IMR-90 (cell line): ENCODE data around the gene SNX33. TPM values are rescaled to one million over a fixed set of nuclear protein-coding genes. Genes with fewer than 3 reads are reported as not detected.

ENCODE experiments used
- ATAC-seq: fragments of 200-7000 bp; cut with Tn5 transposase; 2 replicates; pipeline ENCODE4 v1.9.1; 2020; ENCODE audit warnings: low read depth, mild to moderate bottlenecking, moderate library complexity
- BruUV-seq: library from RNA; stranded (reverse); fragments of 400-500 nt; replicated peaks from 2 replicates; lab custom pipeline; 2021; lab: Mats Ljungman, UMichigan
- CTCF ChIA-PET: fragments of 300-600 bp; formaldehyde crosslinking; extraction: SDS; loops from one replicate; lab custom pipeline; 2021; ENCODE audit warnings: antibody characterized with exemption; lab: Yijun Ruan, JAX
- POLR2A ChIA-PET: fragments of 300-600 bp; sonication (Branson Sonifier 250); formaldehyde crosslinking; loops from one replicate; lab custom pipeline; 2022; ENCODE audit warnings: antibody characterized with exemption; ENCODE audit not compliant: unreplicated experiment; lab: Charles Lee
- DNase-seq: peaks from one replicate; pipeline ENCODE4 v3.0.0; 2013
- H2AFZ ChIP-seq: replicated peaks from 2 replicates; pipeline ENCODE3; 2013; ENCODE audit warnings: low read length, mild to moderate bottlenecking; ENCODE audit not compliant: poor library complexity
- H2AK5ac ChIP-seq: 2 replicates; pipeline ENCODE4 v1.6.1; 2013; ENCODE audit warnings: low read depth, low read length, inconsistent platforms
- H2AK9ac ChIP-seq: replicated peaks from 2 replicates; pipeline ENCODE3; 2013; ENCODE audit warnings: mild to moderate bottlenecking, low read depth, low read length, moderate library complexity; ENCODE audit not compliant: poor library complexity
- H2BK120ac ChIP-seq: 2 replicates; pipeline ENCODE4 v1.6.1; 2013; ENCODE audit warnings: low read depth, low read length, inconsistent platforms
- H2BK15ac ChIP-seq: 3 replicates; pipeline ENCODE4 v1.6.1; 2013; ENCODE audit warnings: low read depth, low read length, inconsistent platforms
- H2BK20ac ChIP-seq: 2 replicates; pipeline ENCODE4 v1.6.1; 2013; ENCODE audit warnings: low read depth, mild to moderate bottlenecking, inconsistent platforms, low read length, moderate library complexity
- H2BK5ac ChIP-seq: 2 replicates; pipeline ENCODE4 v1.6.1; 2013; ENCODE audit warnings: mild to moderate bottlenecking, low read depth, low read length, inconsistent platforms; ENCODE audit not compliant: poor library complexity, severe bottlenecking
- H3K14ac ChIP-seq: replicated peaks from 2 replicates; pipeline ENCODE4 v1.6.1; 2013; ENCODE audit warnings: low read depth, low read length, inconsistent platforms
- H3K18ac ChIP-seq: 2 replicates; pipeline ENCODE4 v1.6.1; 2013; ENCODE audit warnings: low read depth, low read length, control low read depth
- H3K23ac ChIP-seq: 2 replicates; pipeline ENCODE4 v1.6.1; 2013; ENCODE audit warnings: low read depth, low read length, inconsistent platforms
- H3K27ac ChIP-seq: 2 replicates; pipeline ENCODE4 v1.5.1; 2013; ENCODE audit warnings: mild to moderate bottlenecking, control low read depth, low read length; ENCODE audit not compliant: insufficient read depth
- H3K27me3 ChIP-seq: 2 replicates; pipeline ENCODE4 v1.6.1; 2013; ENCODE audit warnings: low read length; ENCODE audit not compliant: control insufficient read depth, insufficient read depth
- H3K36me3 ChIP-seq: 2 replicates; pipeline ENCODE4 v1.6.1; 2013; ENCODE audit warnings: low read length, mixed read lengths; ENCODE audit not compliant: control insufficient read depth, insufficient read depth
- H3K4ac ChIP-seq: 2 replicates; pipeline ENCODE4 v1.6.1; 2013; ENCODE audit warnings: low read depth, low read length, inconsistent platforms
- H3K4me1 ChIP-seq: 2 replicates; pipeline ENCODE4 v1.6.1; 2013; ENCODE audit warnings: low read length, mixed read lengths; ENCODE audit not compliant: control insufficient read depth, insufficient read depth
- H3K4me2 ChIP-seq: 2 replicates; pipeline ENCODE4 v1.6.1; 2013; ENCODE audit warnings: low read depth, mild to moderate bottlenecking, control low read depth, low read length, moderate library complexity
- H3K4me3 ChIP-seq: 2 replicates; pipeline ENCODE4 v1.5.1; 2013; ENCODE audit warnings: low read depth, mild to moderate bottlenecking, control low read depth, low read length, moderate library complexity; ENCODE audit not compliant: insufficient read depth
- H3K56ac ChIP-seq: 2 replicates; pipeline ENCODE4 v1.6.1; 2013; ENCODE audit warnings: low read length, inconsistent platforms; ENCODE audit not compliant: insufficient read depth; ENCODE audit errors: extremely low read depth
- H3K79me1 ChIP-seq, 2 experiments: 2 replicates each; pipeline ENCODE4 v1.6.1; 2013; ENCODE audit warnings: low read length in 2 of 2, inconsistent platforms in 1 of 2, low read depth in 1 of 2
- H3K9ac ChIP-seq: 2 replicates; pipeline ENCODE4 v1.6.1; 2013; ENCODE audit warnings: low read depth, low read length, control low read depth
- H3K9me1 ChIP-seq: 2 replicates; pipeline ENCODE4 v1.6.1; 2013; ENCODE audit warnings: low read length, inconsistent platforms; ENCODE audit not compliant: insufficient read depth
- H3K9me3 ChIP-seq: 2 replicates; pipeline ENCODE4 v1.6.1; 2013; ENCODE audit warnings: low read length; ENCODE audit not compliant: control insufficient read depth, insufficient read depth
- H4K20me1 ChIP-seq: 2 replicates; pipeline ENCODE4 v1.6.1; 2013; ENCODE audit warnings: low read length, inconsistent platforms; ENCODE audit not compliant: insufficient read depth
- H4K5ac ChIP-seq: 2 replicates; pipeline ENCODE4 v1.6.1; 2013; ENCODE audit warnings: mild to moderate bottlenecking, low read depth, low read length, control low read depth
- H4K8ac ChIP-seq, 2 experiments: 2 replicates each; pipeline ENCODE4 v1.6.1; 2013; ENCODE audit warnings: low read depth in 2 of 2, low read length in 2 of 2, control low read depth in 1 of 2, inconsistent platforms in 1 of 2
- H4K91ac ChIP-seq: 2 replicates; pipeline ENCODE4 v1.6.1; 2013; ENCODE audit warnings: low read depth, low read length, inconsistent platforms; ENCODE audit not compliant: insufficient read depth
- POLR2A ChIP-seq: IDR thresholded peaks from 2 replicates; pipeline ENCODE4 v1.6.1; 2012; ENCODE audit warnings: mild to moderate bottlenecking, low read depth, low read length
- RAD21 ChIP-seq: IDR thresholded peaks from 2 replicates; pipeline ENCODE4 v1.6.1; 2012; ENCODE audit warnings: low read length, improper control_type of control experiment
- RFX5 ChIP-seq: IDR thresholded peaks from 2 replicates; pipeline ENCODE4 v1.8.0; 2012; ENCODE audit warnings: low read depth, mild to moderate bottlenecking, low read length, moderate library complexity
- SMC3 ChIP-seq: fragments of 150-350 bp; IDR thresholded peaks from 2 replicates; pipeline ENCODE4 v1.6.1; 2016; ENCODE audit warnings: low read depth, mild to moderate bottlenecking, antibody characterized with exemption, low read length, moderate library complexity
- WGBS, 2 experiments: methylation state at CpG; one replicate each; pipeline versions ENCODE4 v1.1.5 to v1.1.7; 2013; ENCODE audit warnings: missing lambda C conversion rate in 2 of 2; ENCODE audit not compliant: insufficient read length in 1 of 2; ENCODE audit errors: extremely low coverage in 2 of 2; 5-methylcytosine and 5-hydroxymethylcytosine counted together
- dilution Hi-C: fragments of 300-500 bp; cut with HindIII; formaldehyde crosslinking; loops from one replicate; pipeline ENCODE4 v1.14.3; 2018; ENCODE audit warnings: low sequenced_read_pairs; ENCODE audit not compliant: unreplicated experiment
- in situ Hi-C: fragments of 300-500 bp; cut with MboI; formaldehyde crosslinking; loops from 3 replicates; pipeline ENCODE4 v1.14.3; 2019; ENCODE audit warnings: low sequenced_read_pairs, inconsistent platforms, mixed read lengths
- intact Hi-C: fragments of 100-400 bp; cut with micrococcal nuclease; formaldehyde crosslinking; loops from 2 replicates; pipeline ENCODE4 v1.10.0; 2022
- polyA plus RNA-seq, 3 experiments: library from polyadenylated mRNA; depleted of rRNA; stranded (reverse); fragments of >200 nt; gene quantifications; 2 replicates each; pipeline ENCODE4 v1.2.3, GENCODE V29; 2012; ENCODE audit warnings: low replicate concordance in 1 of 3
- total RNA-seq: library from RNA; depleted of rRNA; stranded (reverse); fragments of >200 nt; gene quantifications from 2 replicates; pipeline ENCODE4 v1.2.3, GENCODE V29; 2012
- TF ChIP-seq, protein P1 (sequence below): conservative IDR thresholded peaks from 2 replicates; pipeline ENCODE4 v1.5.1; 2012; ENCODE audit warnings: mild to moderate bottlenecking, low read depth, low read length, improper control_type of control experiment

Gene SNX33
- total and polyA plus RNA-seq, 2 of the 4 experiments (the other 2 are of a cell fraction): 12.7 to 14.6 TPM

DNA sequence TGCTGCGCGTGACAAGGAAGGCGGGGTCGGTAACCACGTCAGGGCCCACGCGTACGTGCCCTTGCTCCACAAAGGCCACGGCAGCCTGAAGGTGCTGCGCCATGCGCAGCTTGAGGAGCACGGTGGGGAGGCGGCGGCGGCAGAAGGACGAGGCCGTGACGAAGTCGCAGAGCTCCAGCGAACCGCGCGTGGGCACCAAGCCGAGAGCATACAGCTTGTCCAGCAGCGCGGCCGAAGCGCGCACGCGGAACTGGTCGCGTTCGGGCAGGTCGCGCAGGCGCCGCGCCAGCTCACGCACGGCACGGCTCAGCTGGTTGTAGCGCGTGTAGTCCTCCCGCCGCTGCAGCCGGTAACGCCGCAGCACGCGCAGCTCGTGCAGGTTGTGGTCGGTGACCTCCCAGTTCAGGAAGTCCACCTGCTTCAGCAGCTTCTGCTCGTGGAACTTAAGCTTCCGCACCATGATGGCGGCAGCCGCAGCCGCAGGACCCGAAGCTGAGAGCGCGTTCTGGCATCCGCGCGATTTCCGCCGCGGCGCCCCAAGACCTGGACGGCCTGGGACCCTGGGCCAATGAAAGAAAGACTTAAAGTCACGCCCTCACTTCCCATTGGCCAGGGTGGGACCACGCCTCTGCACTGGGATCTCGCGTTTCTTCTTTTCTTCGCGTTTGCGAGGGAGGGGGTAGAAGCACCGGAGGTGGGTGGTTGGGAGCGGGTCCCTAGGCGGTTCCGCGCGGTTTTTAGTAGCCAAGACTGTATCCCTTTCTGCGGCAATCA, 7.8 kb upstream of the SNX33 start, which contains the start of gene IMP3 (continued):
- no peak for TF ChIP-seq RAD21
- TF ChIP-seq POLR2A: peak; percentile 94
- no peak for TF ChIP-seq SMC3

DNA sequence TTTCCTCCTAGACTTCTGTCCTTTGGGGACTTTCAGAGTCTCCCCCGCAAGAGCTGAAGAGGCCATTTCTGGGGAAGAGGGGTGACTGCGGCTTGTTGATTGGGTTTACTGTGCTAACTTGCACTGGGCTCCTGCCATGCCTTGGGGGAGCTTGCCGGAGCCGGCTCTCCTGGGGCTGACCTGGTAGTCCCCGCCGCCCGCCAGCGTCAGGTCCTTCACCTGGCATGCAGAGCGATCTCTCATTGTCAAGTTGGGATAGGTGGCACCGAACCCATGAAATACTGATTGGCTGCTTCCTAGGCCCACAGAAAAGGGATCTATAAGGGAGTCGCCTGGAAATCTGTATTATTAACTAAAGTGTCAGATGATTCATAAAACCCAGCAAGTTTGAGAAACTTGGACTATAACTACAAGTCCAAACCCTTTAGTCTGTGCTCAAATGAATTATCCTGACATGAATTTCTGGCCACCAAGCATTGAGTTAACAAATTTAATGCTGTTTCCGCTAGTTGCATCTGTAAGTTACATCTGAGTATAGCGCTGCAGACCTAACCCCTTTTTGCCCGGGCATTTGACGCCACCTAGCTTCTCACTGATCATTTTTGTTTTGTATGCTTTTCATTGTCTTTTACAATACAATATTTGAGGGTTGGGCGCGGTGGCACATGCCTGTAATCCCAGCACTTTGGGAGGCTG, 7.1 kb upstream of the SNX33 start:
- Histone ChIP-seq H4K8ac (peak overlapping the region; percentile 65 to 87), H3K14ac (peak overlapping the region; percentile 85), H2AFZ (peak overlapping the region; percentile 97), H3K9me1 (0 out of 2 replicates have a peak, but pooled peaks cover 4% of the 10 kb centered on the region), H4K91ac (peak overlapping the region; percentile 34), H3K4ac (peak overlapping the region; percentile 86), H3K4me2 (peak overlapping the region; percentile 88), H3K36me3 (no peaks in the 10 kb centered on the region), H3K18ac (no peak overlapping the region), H3K9me3 (no peaks in the 10 kb centered on the region), H3K4me3 (peak overlapping the region; percentile 57), H2BK15ac (no peak overlapping the region; the same call in 2 of the 3 replicates), H2AK9ac (peak overlapping the region; percentile 86), H3K79me1 (peaks cover 9 to 49% of the 10 kb centered on the region in 2 experiments; a peak in 3 of 4 replicates), H2BK5ac (peak overlapping the region; percentile 60), H2AK5ac (peak overlapping the region; percentile 72), H4K20me1 (peaks cover 24% of the 10 kb centered on the region), H4K5ac (peak overlapping the region; percentile 46), H3K9ac (peak overlapping the region; percentile 76), H2BK120ac (peak overlapping the region; percentile 44), H3K4me1 (peaks cover 4% of the 10 kb centered on the region; the same call in 1 of the 2 replicates), H2BK20ac (no peak overlapping the region), H3K56ac (peak overlapping the region; percentile 87), H3K23ac (peak overlapping the region; percentile 57; the same call in 1 of the 2 replicates), H3K27ac (peak overlapping the region; percentile 76), H3K27me3 (no peaks in the 10 kb centered on the region)
- intact Hi-C loops: no loop called here
- dilution Hi-C loops: no loop called here
- CTCF ChIA-PET: interaction anchor here (1.0 kb wide), 1 partner anchor 175 kb away, joined by 3 read pairs; no protein-coding TSS in a partner anchor
- TF ChIP-seq, protein P1, sequence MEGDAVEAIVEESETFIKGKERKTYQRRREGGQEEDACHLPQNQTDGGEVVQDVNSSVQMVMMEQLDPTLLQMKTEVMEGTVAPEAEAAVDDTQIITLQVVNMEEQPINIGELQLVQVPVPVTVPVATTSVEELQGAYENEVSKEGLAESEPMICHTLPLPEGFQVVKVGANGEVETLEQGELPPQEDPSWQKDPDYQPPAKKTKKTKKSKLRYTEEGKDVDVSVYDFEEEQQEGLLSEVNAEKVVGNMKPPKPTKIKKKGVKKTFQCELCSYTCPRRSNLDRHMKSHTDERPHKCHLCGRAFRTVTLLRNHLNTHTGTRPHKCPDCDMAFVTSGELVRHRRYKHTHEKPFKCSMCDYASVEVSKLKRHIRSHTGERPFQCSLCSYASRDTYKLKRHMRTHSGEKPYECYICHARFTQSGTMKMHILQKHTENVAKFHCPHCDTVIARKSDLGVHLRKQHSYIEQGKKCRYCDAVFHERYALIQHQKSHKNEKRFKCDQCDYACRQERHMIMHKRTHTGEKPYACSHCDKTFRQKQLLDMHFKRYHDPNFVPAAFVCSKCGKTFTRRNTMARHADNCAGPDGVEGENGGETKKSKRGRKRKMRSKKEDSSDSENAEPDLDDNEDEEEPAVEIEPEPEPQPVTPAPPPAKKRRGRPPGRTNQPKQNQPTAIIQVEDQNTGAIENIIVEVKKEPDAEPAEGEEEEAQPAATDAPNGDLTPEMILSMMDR: peak; percentile 36; the same call in 1 of the 2 replicates
- TF ChIP-seq RAD21: peak; percentile 40
- TF ChIP-seq RFX5: no peak
- BruUV-seq: no TSS peak
- ATAC-seq (peak; percentile 28), DNase-seq (peak; percentile 45)
- in situ Hi-C loops: no loop called here
- POLR2A ChIA-PET: interaction anchor here (1.3 kb wide), 1 partner anchor 15 kb away, joined by 5 read pairs; the partner anchor contains the start of gene SNUPN
- 8% methylated on average over 2 of the region's 17 CpGs; no CpG with 5 or more reads in 1 of the 2 experiments for WGBS, 2 experiments
